Measurements from ENCODE around the gene MYH9.

DNA sequence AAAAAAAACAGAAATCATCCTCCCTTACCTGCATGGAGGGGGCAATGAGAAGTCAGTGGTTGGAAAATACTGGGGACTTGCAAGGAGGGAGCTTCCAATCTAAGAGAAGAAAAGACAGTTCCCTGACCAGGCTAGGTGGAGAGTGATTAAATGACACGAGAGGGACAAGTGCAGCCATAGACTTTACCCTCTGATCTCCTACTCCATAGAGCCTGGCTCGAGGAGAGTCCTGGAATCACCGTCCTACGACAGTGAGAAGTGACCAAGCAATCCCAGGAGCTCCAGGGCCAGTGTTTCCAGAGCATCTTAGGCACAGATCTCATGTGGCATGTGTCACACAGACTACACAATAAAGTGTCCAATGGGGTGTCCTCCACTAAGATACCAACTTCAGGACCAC lies 25.7 kb downstream of the MYH9 start:
- TF ChIP-seq, protein P1, sequence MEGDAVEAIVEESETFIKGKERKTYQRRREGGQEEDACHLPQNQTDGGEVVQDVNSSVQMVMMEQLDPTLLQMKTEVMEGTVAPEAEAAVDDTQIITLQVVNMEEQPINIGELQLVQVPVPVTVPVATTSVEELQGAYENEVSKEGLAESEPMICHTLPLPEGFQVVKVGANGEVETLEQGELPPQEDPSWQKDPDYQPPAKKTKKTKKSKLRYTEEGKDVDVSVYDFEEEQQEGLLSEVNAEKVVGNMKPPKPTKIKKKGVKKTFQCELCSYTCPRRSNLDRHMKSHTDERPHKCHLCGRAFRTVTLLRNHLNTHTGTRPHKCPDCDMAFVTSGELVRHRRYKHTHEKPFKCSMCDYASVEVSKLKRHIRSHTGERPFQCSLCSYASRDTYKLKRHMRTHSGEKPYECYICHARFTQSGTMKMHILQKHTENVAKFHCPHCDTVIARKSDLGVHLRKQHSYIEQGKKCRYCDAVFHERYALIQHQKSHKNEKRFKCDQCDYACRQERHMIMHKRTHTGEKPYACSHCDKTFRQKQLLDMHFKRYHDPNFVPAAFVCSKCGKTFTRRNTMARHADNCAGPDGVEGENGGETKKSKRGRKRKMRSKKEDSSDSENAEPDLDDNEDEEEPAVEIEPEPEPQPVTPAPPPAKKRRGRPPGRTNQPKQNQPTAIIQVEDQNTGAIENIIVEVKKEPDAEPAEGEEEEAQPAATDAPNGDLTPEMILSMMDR (IDR thresholded peaks at IDR 0.05; ENCODE audit: low read depth, low read length, poor library complexity, severe bottlenecking): no peak
- TF ChIP-seq EZH2phosphoT487 (IDR thresholded peaks at IDR 0.05; ENCODE audit: borderline replicate concordance, low read length): no peak

Measured in DOHH2 (cell line).